ENCODE results near the gene OSBPL6. TPM values are rescaled to one million over a fixed set of nuclear protein-coding genes. Genes with fewer than 3 reads are reported as not detected.

OSBPL6 gene
- polyA plus RNA-seq, 1 donor (not counting 4 experiments of a cell fraction or from before 2014, with no cell fraction given) = 11.6 TPM

DNA sequence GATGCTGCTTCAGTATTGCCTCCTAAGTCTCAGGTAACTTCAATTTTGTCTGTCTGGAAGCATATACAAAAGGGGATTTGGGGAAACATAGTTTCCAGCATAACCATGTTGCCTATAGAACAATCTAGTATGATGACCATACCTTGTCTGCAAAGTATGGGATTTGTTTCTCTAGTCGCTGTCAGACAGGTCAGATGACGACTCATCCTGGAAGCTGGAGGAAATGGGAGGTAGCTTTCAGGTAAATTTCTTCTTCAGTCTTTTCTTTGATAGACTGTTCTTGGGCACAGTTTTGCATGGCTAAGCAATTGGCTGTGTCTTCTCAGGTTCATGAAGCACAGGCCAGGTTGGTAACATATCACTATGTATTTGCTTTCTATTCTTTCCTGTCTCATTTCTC lies 2.8 kb upstream of the OSBPL6 start:
- Histone ChIP-seq H3K9me1 (ENCODE audit: control insufficient read depth, extremely low read depth, insufficient read depth, low read length) (no peaks in the 10 kb centered on the region), H3K27ac (ENCODE audit: control insufficient read depth, insufficient read depth, low read length) (no peak overlapping the region), H3K27me3 (ENCODE audit: control insufficient read depth, extremely low read depth, insufficient read depth, low read length) (no peaks in the 10 kb centered on the region), H3K79me2 (ENCODE audit: control insufficient read depth, insufficient read depth, low read length) (peaks cover 5% of the 10 kb centered on the region), H2AFZ (ENCODE audit: control insufficient read depth, low read length) (no peak overlapping the region), H3K4me3 (ENCODE audit: control insufficient read depth in 2 of 3, extremely low read depth in 1 of 3, insufficient read depth in 2 of 3, low read depth in 1 of 3, low read length in 3 of 3) (no peak overlapping the region), H3K4me1 (ENCODE audit: control insufficient read depth, extremely low read depth, insufficient read depth, low read length) (peaks cover 6% of the 10 kb centered on the region), H3K9ac (ENCODE audit: control insufficient read depth, extremely low read depth, insufficient read depth, low read length) (no peak overlapping the region), H3K36me3 (ENCODE audit: control insufficient read depth in 2 of 2, extremely low read depth in 1 of 2, insufficient read depth in 2 of 2, low read length in 2 of 2) (no peaks in the 10 kb centered on the region), H3K4me2 (ENCODE audit: control insufficient read depth, extremely low read depth, insufficient read depth, low read depth, low read length) (no peak overlapping the region), H4K20me1 (ENCODE audit: control insufficient read depth, extremely low read depth, insufficient read depth, low read length) (no peaks in the 10 kb centered on the region), H3K9me3 (ENCODE audit: control insufficient read depth, low read depth, low read length) (no peaks in the 10 kb centered on the region)
- no peak for FAIRE-seq
- dilution Hi-C loops (cut with MboI; ENCODE audit: extremely low pct_ligation_motif_present, low sequenced_read_pairs) = no loop called here
- no peak for TF ChIP-seq EZH2 (IDR thresholded peaks at IDR 0.05; ENCODE audit: low read length)
- TF ChIP-seq, protein P1, sequence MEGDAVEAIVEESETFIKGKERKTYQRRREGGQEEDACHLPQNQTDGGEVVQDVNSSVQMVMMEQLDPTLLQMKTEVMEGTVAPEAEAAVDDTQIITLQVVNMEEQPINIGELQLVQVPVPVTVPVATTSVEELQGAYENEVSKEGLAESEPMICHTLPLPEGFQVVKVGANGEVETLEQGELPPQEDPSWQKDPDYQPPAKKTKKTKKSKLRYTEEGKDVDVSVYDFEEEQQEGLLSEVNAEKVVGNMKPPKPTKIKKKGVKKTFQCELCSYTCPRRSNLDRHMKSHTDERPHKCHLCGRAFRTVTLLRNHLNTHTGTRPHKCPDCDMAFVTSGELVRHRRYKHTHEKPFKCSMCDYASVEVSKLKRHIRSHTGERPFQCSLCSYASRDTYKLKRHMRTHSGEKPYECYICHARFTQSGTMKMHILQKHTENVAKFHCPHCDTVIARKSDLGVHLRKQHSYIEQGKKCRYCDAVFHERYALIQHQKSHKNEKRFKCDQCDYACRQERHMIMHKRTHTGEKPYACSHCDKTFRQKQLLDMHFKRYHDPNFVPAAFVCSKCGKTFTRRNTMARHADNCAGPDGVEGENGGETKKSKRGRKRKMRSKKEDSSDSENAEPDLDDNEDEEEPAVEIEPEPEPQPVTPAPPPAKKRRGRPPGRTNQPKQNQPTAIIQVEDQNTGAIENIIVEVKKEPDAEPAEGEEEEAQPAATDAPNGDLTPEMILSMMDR (optimal IDR thresholded peaks at IDR 0.05 in 1 of 3, IDR thresholded peaks at IDR 0.05 in 1 of 3, conservative IDR thresholded peaks at IDR 0.05 in 1 of 3; ENCODE audit: extremely low read depth in 1 of 3, insufficient read depth in 2 of 3, low read length in 3 of 3) = no peak
- no peak for DNase-seq (ENCODE audit: low read depth, low spot score)

GRCh38 chr2:178193496-178193822 lies 853 bp upstream of the OSBPL6 start:
- H3K27ac ChIP-seq (ENCODE audit: control insufficient read depth, insufficient read depth, low read length) = peak overlapping the region; percentile 72
- H3K4me2 ChIP-seq (ENCODE audit: control insufficient read depth, extremely low read depth, insufficient read depth, low read depth, low read length) = peak overlapping the region; percentile 68
- H3K79me2 ChIP-seq (ENCODE audit: control insufficient read depth, insufficient read depth, low read length) = peaks cover 16% of the 10 kb centered on the region
- peak overlapping the region; percentile 75 for H3K9ac ChIP-seq (ENCODE audit: control insufficient read depth, extremely low read depth, insufficient read depth, low read length)
- no peaks in the 10 kb centered on the region for H3K9me1 ChIP-seq (ENCODE audit: control insufficient read depth, extremely low read depth, insufficient read depth, low read length)
- no peaks in the 10 kb centered on the region for H3K36me3 ChIP-seq (ENCODE audit: control insufficient read depth in 2 of 2, extremely low read depth in 1 of 2, insufficient read depth in 2 of 2, low read length in 2 of 2)
- no peak for FAIRE-seq
- dilution Hi-C loops (cut with MboI; ENCODE audit: extremely low pct_ligation_motif_present, low sequenced_read_pairs) = no loop called here
- no peaks in the 10 kb centered on the region for H4K20me1 ChIP-seq (ENCODE audit: control insufficient read depth, extremely low read depth, insufficient read depth, low read length)
- peak overlapping the region; percentile 67 to 96 (median 80) for H3K4me3 ChIP-seq (ENCODE audit: control insufficient read depth in 2 of 3, extremely low read depth in 1 of 3, insufficient read depth in 2 of 3, low read depth in 1 of 3, low read length in 3 of 3)
- H3K27me3 ChIP-seq (ENCODE audit: control insufficient read depth, extremely low read depth, insufficient read depth, low read length) = no peaks in the 10 kb centered on the region
- peaks cover 6% of the 10 kb centered on the region for H3K4me1 ChIP-seq (ENCODE audit: control insufficient read depth, extremely low read depth, insufficient read depth, low read length)
- TF ChIP-seq, protein P1 (optimal IDR thresholded peaks at IDR 0.05 in 1 of 3, IDR thresholded peaks at IDR 0.05 in 1 of 3, conservative IDR thresholded peaks at IDR 0.05 in 1 of 3; ENCODE audit: extremely low read depth in 1 of 3, insufficient read depth in 2 of 3, low read length in 3 of 3) = no peak
- no peak for TF ChIP-seq EZH2 (IDR thresholded peaks at IDR 0.05; ENCODE audit: low read length)
- no peaks in the 10 kb centered on the region for H3K9me3 ChIP-seq (ENCODE audit: control insufficient read depth, low read depth, low read length)
- H2AFZ ChIP-seq (ENCODE audit: control insufficient read depth, low read length) = peak overlapping the region; percentile 88
- DNase-seq (ENCODE audit: low read depth, low spot score) = no peak

All from keratinocyte (primary cell).